ENCODE results near the gene APBA2.

GRCh38 chr15:28899061-28899738 lies 13.4 kb downstream of the APBA2 start:
- TF ChIP-seq CTCF (conservative IDR thresholded peaks at IDR 0.05; ENCODE audit: low read length): no peak
- no peak for TF ChIP-seq EZH2phosphoT487 (IDR thresholded peaks at IDR 0.05; ENCODE audit: borderline replicate concordance)
